K562 (cell line): Measurements from ENCODE around the gene CCDC87. TPM values are rescaled to one million over a fixed set of nuclear protein-coding genes. Genes with fewer than 3 reads are reported as not detected.

Experiments used
- ATF6 ChIP-seq: sonication (generic); formaldehyde crosslinking; IDR thresholded peaks from 2 replicates; pipeline ENCODE4 v1.4.0; 2020; ENCODE audit warnings: mild to moderate bottlenecking, missing genetic modification reagents
- CHCHD3 ChIP-seq: fragments of 250-450 bp; sonication (Bioruptor Pico); IDR thresholded peaks from 2 replicates; pipeline ENCODE4 v2.1.2; 2022; ENCODE audit warnings: mild to moderate bottlenecking
- E2F5 ChIP-seq: sonication (generic); formaldehyde crosslinking; IDR thresholded peaks from 2 replicates; pipeline ENCODE4 v1.8.0; 2022; ENCODE audit warnings: mild to moderate bottlenecking, missing genetic modification reagents
- ESRRA ChIP-seq: fragments of 450-650 bp; IDR thresholded peaks from 2 replicates; pipeline ENCODE4 v1.6.1; 2014; ENCODE audit warnings: low read depth, mild to moderate bottlenecking, moderate library complexity, borderline replicate concordance
- ESRRB ChIP-seq: fragments of 250-450 bp; sonication (Bioruptor Pico); IDR thresholded peaks from 2 replicates; pipeline ENCODE4 v1.5.0; 2020; ENCODE audit warnings: mild to moderate bottlenecking, moderate library complexity, borderline replicate concordance
- HBP1 ChIP-seq: fragments of 450-650 bp; formaldehyde crosslinking; IDR thresholded peaks from 2 replicates; pipeline ENCODE4 v1.4.0; 2022; ENCODE audit warnings: missing genetic modification characterization
- HIVEP1 ChIP-seq: fragments of 250-450 bp; sonication (Bioruptor Pico); IDR thresholded peaks from 2 replicates; pipeline ENCODE4 v1.4.0; 2020; ENCODE audit warnings: mild to moderate bottlenecking
- HOMEZ ChIP-seq: fragments of 250-450 bp; sonication (Bioruptor Pico); IDR thresholded peaks from 2 replicates; pipeline ENCODE4 v1.4.0; 2020; ENCODE audit warnings: mild to moderate bottlenecking, moderate library complexity
- HSF4 ChIP-seq: fragments of 250-450 bp; sonication (Bioruptor Pico); IDR thresholded peaks from 2 replicates; pipeline ENCODE4 v2.1.2; 2022; ENCODE audit warnings: mild to moderate bottlenecking, moderate library complexity, borderline replicate concordance
- MBD2 ChIP-seq: sonication (generic); IDR thresholded peaks from 2 replicates; pipeline ENCODE4 v1.6.1; 2016; ENCODE audit warnings: low read depth, borderline replicate concordance
- NR3C1 ChIP-seq: sonication (generic); formaldehyde crosslinking; IDR thresholded peaks from 2 replicates; pipeline ENCODE4 v1.8.1; 2022; ENCODE audit warnings: missing genetic modification reagents
- SIX5 ChIP-seq, 2 experiments: IDR thresholded peaks; 2 replicates each; pipeline ENCODE4 v1.6.1; 2011; ENCODE audit warnings: low read length in 2 of 2, borderline replicate concordance in 1 of 2, low read depth in 1 of 2, mild to moderate bottlenecking in 1 of 2, moderate library complexity in 1 of 2; ENCODE audit not compliant: insufficient read depth in 1 of 2
- SP1 ChIP-seq: sonication (generic); formaldehyde crosslinking; IDR thresholded peaks from 2 replicates; pipeline ENCODE4 v1.8.1; 2022; ENCODE audit warnings: mild to moderate bottlenecking, missing genetic modification reagents
- TCF3 ChIP-seq: sonication (generic); formaldehyde crosslinking; IDR thresholded peaks from 2 replicates; pipeline ENCODE4 v1.4.0; 2020; ENCODE audit warnings: mild to moderate bottlenecking, missing genetic modification reagents
- ZZZ3 ChIP-seq: fragments of 450-650 bp; IDR thresholded peaks from 2 replicates; pipeline ENCODE4 v1.6.1; 2016; ENCODE audit warnings: antibody characterized with exemption, mild to moderate bottlenecking, moderate library complexity
- polyA plus RNA-seq, 8 experiments: library from polyadenylated mRNA; depleted of rRNA in 4 of 8; stranded (reverse) in 5 of 8; unstranded in 3 of 8; fragments of >200 nt; fragmentation: Nextera tagmentation in 2 of 8; fragmentation: Illumina TruSeq in 1 of 8; extraction: Ambion mirVana in 2 of 8; extraction: Trizol in 1 of 8; gene quantifications; 2 replicates each; pipeline versions ENCODE4 v1.2.1 to v1.2.3, GENCODE V29; 2011 to 2014; ENCODE audit warnings: inconsistent platforms in 1 of 8, missing spikeins in 1 of 8
- total RNA-seq, 7 experiments: library from RNA; depleted of rRNA in 6 of 7; stranded (reverse); fragments of >200 nt in 6 of 7; fragmentation: Illumina TruSeq in 2 of 7; extraction: Trizol in 2 of 7; gene quantifications; 2 replicates each; pipeline versions ENCODE4 v1.2.1 to v1.2.3, GENCODE V29; 2011 to 2021; ENCODE audit warnings: low replicate concordance in 1 of 7

Gene CCDC87
- total and polyA plus RNA-seq, 9 of the 15 experiments (the other 6 are each of a cell fraction or from before 2014, with no cell fraction given) = 0.03 to 0.44 (median 0.15) TPM; not detected in 1

- TF ChIP-seq ZZZ3 (no peak), ESRRB (no peak), ESRRA (no peak), E2F5 (no peak), SIX5 (IDR thresholded peaks at IDR 0.05; ENCODE audit: borderline replicate concordance in 1 of 2, insufficient read depth in 1 of 2, low read depth in 1 of 2, low read length in 2 of 2) (no peak), HOMEZ (CRISPR knock-in tag) (no peak), SP1 (CRISPR knock-in tag) (no peak), TCF3 (CRISPR knock-in tag) (no peak), HSF4 (no peak), CHCHD3 (CRISPR knock-in tag) (no peak), ATF6 (CRISPR knock-in tag) (no peak), MBD2 (peak; percentile 34; the same call in 1 of the 2 replicates), NR3C1 (CRISPR knock-in tag) (0 out of 2 replicates have a peak, but pooled peaks have one; percentile 74), HIVEP1 (CRISPR knock-in tag) (no peak), HBP1 (CRISPR knock-in tag) (no peak)
These were observed 33.6 kb downstream of the CCDC87 start (continued) for GRCh38 chr11:66559142-66559865.
